ENCODE measurements around the gene ATXN8OS.
"Not testable (repeated sequence)": the region's sequence is repeated elsewhere in the genome, so short reads cannot be mapped to it uniquely, and the experiment has no call there.

Gene ATXN8OS

GRCh38 chr13:70107498-70108281 is at the start of gene ATXN8OS:
Gene ATXN8OS (plus strand): TSS chr13:70107826.
- DNase-seq (ENCODE audit: low read depth in 2 of 3, low spot score in 2 of 3), result no peak

- no peak for DNase-seq (ENCODE audit: low read depth in 2 of 3, low spot score in 2 of 3)
Observed at GRCh38 chr13:70080012-70080411, 27.6 kb upstream of the ATXN8OS start.

GRCh38 chr13:70087247-70087646 is 20.4 kb upstream of the ATXN8OS start:
- DNase-seq (ENCODE audit: low read depth in 2 of 3, low spot score in 2 of 3), result no peak

- DNase-seq (ENCODE audit: low read depth in 2 of 3, low spot score in 2 of 3), result no peak
Observed at GRCh38 chr13:70088926-70089325, 18.7 kb upstream of the ATXN8OS start.

GRCh38 chr13:70090036-70090723 is 17.4 kb upstream of the ATXN8OS start:
- no peak for DNase-seq (ENCODE audit: low read depth in 2 of 3, low spot score in 2 of 3)

GRCh38 chr13:70098669-70099068 is 9.0 kb upstream of the ATXN8OS start:
- DNase-seq (ENCODE audit: low read depth in 2 of 3, low spot score in 2 of 3), result no peak

- DNase-seq (ENCODE audit: low read depth in 2 of 3, low spot score in 2 of 3), result no peak
Observed at GRCh38 chr13:70104481-70104880, 3.1 kb upstream of the ATXN8OS start.

- no peak for DNase-seq (ENCODE audit: low read depth in 2 of 3, low spot score in 2 of 3)
Observed at GRCh38 chr13:70107125-70107497, 515 bp upstream of the ATXN8OS start.

GRCh38 chr13:70108356-70109105 is 905 bp downstream of the ATXN8OS start, which contains the start of gene KLHL1:
Gene KLHL1 (minus strand): TSS chr13:70108452. CDS start chr13:70107699, 753 bp downstream.
- no peak for DNase-seq (ENCODE audit: low read depth in 2 of 3, low spot score in 2 of 3)

- no peak for DNase-seq (ENCODE audit: low read depth in 2 of 3, low spot score in 2 of 3)
Observed at GRCh38 chr13:70117338-70117905, 9.8 kb downstream of the ATXN8OS start.

- no peak for DNase-seq (ENCODE audit: low read depth in 2 of 3, low spot score in 2 of 3)
Observed at GRCh38 chr13:70125693-70126092, 18.1 kb downstream of the ATXN8OS start.

GRCh38 chr13:70128098-70128497 is 20.5 kb downstream of the ATXN8OS start:
- DNase-seq (ENCODE audit: low read depth in 2 of 3, low spot score in 2 of 3), result no peak

GRCh38 chr13:70142658-70143057 is 35.0 kb downstream of the ATXN8OS start:
- DNase-seq (ENCODE audit: low read depth in 2 of 3, low spot score in 2 of 3), result not testable (repeated sequence)

- no peak for DNase-seq (ENCODE audit: low read depth in 2 of 3, low spot score in 2 of 3)
Observed at GRCh38 chr13:70162141-70162540, 54.5 kb downstream of the ATXN8OS start.

GRCh38 chr13:70170689-70171088 is 63.1 kb downstream of the ATXN8OS start:
- DNase-seq (ENCODE audit: low read depth in 2 of 3, low spot score in 2 of 3), result no peak

GRCh38 chr13:70171151-70171550 is 63.5 kb downstream of the ATXN8OS start:
- DNase-seq (ENCODE audit: low read depth in 2 of 3, low spot score in 2 of 3), result no peak

- DNase-seq (ENCODE audit: low read depth in 2 of 3, low spot score in 2 of 3), result no peak
Observed at GRCh38 chr13:70172946-70173597, 65.4 kb downstream of the ATXN8OS start.

- DNase-seq (ENCODE audit: low read depth in 2 of 3, low spot score in 2 of 3), result no peak
Observed at GRCh38 chr13:70173598-70173959, 66.0 kb downstream of the ATXN8OS start.

- no peak for DNase-seq (ENCODE audit: low read depth in 2 of 3, low spot score in 2 of 3)
Observed at GRCh38 chr13:70178346-70178745, 70.7 kb downstream of the ATXN8OS start.
